Activated CD4-positive, alpha-beta T cell treated with anti-CD3 and anti-CD28 coated beads for 48 hours (primary cell): ENCODE measurements around the gene SYT1.
"Not testable (repeated sequence)": the region's sequence is repeated elsewhere in the genome, so short reads cannot be mapped to it uniquely, and the experiment has no call there.

Experiments
- DNase-seq: peaks from one replicate; pipeline ENCODE4 v3.0.0-alpha.2; 2020

The SYT1 gene

GRCh38 chr12:78864403-78864869, at the start of gene SYT1:
Gene SYT1, plus strand, starts transcription at chr12:78864774.
- DNase-seq = no peak

GRCh38 chr12:78818487-78818886, 46.1 kb upstream of the SYT1 start:
- no peak for DNase-seq

DNA sequence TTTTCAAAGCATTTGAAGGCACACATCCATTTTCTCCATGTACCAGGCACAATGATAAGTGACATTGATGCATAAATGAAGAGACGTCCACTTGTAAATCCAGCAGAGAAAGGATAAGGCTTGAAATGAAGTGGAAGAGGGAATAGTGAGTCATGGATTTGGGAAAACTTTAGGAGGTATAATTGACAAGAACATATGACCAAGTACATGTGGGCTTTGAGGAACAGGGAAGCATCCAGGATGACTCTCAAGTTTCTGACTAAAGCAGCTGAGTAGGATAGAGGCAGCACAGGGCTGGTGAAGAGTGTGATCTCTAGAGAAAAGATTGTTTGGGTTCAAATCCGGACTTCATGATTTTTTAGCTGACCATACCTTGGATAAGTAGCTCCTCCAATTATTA, 43.6 kb upstream of the SYT1 start:
- no peak for DNase-seq

DNA sequence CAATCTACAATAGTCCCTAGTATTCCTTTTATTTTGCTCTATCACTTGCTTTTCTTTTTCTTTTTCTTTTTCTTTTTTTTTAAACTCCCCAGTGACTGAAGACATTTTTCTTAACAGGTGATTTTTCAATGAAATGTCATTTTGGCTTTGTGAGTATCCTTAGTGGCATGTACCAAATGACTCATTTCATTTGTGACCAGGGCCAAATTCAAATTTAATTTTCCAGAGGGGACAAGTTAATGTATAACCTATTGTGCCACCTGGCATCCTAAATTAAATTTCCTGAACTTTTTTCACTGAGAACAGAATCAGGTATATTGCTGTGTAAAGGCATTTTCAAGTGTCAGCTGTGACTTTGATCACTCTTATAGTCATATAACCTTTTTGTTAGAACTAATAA, 39.7 kb upstream of the SYT1 start:
- DNase-seq = no peak

DNA sequence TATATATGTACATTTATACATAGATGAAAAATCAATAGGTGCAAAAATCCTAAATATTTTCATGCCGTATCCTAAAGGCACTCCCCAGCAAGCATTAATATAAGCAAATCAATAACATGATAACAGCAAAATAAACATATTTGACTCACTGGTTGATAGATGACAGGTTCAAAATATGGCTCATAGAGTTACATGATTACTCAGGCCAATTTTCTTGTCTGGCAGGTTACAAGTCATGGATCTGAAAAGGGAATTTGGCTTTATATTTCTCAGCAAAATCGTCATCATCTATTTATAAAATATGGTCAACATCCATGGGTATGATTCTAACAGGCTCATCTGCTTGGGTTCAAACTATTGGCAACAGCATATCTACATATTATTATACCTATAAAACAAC, 34.9 kb upstream of the SYT1 start:
- DNase-seq = no peak

DNA sequence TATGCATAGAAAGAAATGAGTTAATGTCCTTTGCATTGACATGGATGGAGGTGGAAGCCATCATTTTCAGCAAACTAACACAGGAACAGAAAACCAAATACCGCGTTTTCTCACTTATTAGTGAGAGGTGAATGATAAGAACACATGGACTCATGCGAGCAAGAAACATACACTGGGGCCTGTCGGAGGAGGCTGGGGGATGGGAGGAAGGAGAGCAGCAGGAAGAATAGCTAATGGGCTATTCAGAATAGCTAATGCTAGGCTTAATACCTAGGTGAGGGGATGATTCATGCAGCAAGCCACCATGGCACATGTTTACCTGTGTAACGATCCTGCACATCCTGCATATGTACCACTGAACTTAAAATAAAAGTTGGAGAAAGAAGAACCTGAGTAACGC, 29.1 kb upstream of the SYT1 start:
- no peak for DNase-seq

- DNase-seq = not testable (repeated sequence)
Measured at GRCh38 chr12:78840518-78841019, 24.0 kb upstream of the SYT1 start.

DNA sequence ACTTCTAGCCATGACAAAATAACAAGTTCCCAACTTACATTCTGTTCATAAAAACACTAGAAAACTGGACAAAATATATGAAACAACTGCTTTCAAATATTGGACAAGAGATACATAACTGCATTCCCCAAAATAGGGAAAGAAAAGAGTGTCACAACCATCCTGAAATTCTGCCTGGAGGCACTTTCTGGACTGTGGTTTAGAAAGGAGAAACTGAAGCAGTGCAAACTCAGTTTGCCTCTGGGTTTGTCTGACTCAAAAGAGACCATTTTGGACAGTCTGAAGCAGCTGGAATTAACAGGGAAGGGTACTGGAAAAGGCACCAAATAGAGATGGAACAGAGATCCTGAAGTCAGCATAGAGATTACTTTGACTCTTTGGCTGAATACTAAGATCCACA, 11.3 kb upstream of the SYT1 start:
- DNase-seq = no peak

GRCh38 chr12:78863482-78864402, 832 bp upstream of the SYT1 start:
- DNase-seq = no peak

DNA sequence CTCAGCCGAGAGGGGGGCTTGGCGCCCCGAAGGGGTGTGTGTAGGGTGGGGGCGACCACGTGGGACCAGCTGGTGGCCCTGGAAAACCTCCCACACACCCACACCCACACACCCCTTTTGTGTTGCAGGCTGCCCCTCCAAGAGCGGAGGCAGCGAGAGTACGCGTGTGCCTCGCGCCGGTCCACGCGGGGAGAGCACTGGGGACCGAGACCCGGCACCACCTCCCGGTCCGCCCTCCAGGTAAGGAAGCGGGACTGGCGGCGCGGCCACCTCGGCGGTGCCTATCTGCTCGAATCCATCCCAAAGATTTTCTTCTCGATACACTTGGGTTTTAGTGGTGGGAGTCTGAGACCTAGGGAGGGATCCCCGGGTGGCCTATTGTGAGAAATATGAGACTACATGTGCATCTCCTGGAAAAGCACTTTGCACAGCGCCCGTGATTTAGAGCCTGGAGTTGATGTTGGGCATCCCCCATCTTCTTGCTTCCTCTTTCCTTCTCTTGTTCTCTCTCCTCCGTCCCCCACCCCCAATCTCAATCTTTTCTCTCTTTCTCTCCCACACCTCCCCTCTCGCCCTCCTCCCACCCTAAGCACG, 393 bp downstream of the SYT1 start:
- no peak for DNase-seq

DNA sequence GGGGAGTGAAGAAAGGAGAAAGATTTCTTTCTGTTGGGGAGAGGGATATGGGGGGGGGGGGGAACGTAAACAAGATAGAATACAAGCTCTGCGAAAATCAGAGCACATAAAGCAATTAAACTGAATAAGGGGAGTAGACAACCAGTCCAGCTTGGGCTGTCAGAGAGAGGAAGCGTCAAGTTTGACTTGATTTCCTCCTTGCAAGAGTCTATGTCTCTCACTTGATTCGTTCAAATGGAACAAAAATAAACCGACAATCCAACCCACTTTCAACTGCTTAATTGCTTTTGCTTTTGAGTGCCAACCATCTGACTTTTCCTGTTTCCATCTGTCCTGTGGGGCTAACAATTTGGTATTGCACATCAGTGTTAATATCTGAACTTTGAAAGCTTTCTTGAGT, 942 bp downstream of the SYT1 start:
- no peak for DNase-seq

- no peak for DNase-seq
Measured at GRCh38 chr12:78866518-78866917, 1.9 kb downstream of the SYT1 start.

- no peak for DNase-seq
Measured at GRCh38 chr12:78870539-78870938, 6.0 kb downstream of the SYT1 start.

DNA sequence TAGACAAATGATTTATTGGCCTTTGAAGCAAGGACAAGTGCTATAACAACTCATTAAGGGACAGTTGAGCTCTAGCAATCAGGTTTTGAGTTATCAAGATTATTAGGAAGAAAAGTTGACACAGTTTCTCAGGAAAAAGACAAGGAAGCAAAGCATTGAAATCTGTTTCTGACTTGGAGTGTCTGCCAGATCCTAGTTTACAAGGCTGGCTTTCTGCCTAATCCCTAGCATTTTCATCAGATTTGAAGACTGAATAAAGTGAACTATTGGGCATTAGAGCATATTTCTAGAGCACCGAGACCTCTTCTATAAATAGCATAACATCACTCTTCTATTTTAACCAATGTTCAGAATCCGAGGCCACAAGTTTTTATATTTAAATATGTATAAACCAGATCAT, 7.0 kb downstream of the SYT1 start:
- no peak for DNase-seq

- DNase-seq = no peak
Measured at GRCh38 chr12:78878459-78878858, 13.9 kb downstream of the SYT1 start.

GRCh38 chr12:78878866-78879265, 14.3 kb downstream of the SYT1 start:
- DNase-seq = no peak

DNA sequence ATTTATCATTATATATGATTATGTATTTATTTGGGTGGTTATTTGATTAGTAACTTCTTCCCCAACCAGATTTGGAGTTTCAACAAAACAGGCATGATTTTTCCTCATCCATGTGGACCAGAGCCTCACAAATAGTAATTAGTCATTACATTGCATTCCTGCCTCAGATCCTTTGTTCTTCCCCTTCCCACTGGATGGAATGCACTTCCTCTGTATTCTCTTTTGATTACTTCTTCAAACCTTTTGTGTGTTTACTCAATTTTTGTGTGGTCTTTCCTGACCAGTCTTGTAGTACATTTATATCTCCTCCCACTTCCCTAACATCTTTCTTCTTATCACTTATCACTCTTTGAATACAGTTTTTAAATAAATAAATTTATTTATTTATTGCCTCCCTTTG, 15.5 kb downstream of the SYT1 start:
- DNase-seq = no peak

DNA sequence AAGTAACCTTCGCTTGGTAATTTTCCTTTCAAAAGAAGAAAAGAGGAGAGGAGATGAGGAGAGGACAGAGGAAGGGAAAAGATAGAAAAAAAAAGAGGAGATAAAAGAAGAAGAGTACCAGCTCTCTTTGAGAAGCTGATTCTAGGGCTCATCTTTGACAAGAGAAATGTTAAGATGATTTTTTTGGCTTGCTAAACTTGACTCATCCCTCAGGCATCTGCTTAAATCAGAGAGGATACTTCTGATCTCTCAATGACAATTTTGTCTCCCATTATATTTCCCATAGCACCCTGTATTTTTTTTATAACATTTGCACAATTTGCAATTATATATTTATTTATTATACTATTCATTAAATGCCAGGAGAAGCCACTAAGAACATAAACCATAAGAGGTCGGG, 17.1 kb downstream of the SYT1 start:
- DNase-seq = no peak

DNA sequence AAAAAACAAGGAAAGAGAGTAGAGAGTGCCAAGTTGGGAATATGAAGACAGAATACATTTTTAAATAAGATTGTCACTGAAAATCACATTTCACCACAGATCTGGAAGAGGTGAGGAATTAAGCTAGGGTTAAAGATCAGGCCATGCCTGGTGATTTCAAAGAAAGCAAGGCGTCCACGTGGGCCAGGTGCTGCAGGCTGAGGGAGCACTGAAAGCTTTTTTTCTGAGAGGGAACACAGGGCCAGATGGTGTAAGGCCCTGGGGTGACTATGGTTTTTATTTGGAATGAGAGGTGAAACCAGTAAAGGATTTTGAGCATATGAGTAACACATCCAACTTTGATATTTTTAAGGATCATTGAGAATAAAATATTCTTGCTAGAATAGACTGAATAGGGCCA, 20.9 kb downstream of the SYT1 start:
- DNase-seq = no peak

- DNase-seq = no peak
Measured at GRCh38 chr12:78886719-78887407, 22.3 kb downstream of the SYT1 start.

DNA sequence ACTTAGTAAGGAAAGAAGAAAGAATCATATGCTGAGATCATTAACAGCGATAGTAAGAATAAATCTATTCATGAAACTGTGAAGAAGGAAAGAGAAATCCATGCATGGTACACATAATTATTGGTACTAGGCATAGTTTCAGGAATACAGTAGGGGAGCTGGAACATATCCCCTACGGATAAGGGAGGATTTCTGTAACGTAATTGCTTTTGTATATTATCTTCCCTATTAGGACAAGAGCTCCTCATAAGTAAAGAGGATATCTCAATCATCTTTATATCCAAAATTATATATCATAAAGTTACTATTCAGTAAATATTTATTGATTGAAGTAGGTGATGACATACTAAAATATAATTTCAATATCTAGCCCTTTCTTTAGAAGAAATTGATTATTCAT, 22.9 kb downstream of the SYT1 start:
- no peak for DNase-seq

DNA sequence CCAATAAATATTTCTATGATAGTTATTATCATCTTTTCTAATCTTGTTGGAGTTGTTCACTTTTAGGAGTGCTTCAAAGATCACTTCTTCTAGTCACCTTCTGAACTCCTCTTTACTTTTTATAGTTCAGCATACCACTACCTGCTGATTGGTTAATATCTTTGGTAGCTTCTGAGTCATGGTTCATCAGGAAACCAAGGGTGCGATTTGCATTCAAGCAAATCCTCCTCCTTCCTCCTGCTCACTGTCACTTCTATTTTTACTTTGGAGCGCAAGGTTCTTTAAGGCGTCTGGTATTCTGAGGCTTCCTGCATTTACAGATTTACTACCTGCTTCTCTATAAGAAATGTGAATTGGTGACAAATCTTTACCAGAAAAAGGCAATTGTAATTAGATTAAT, 24.0 kb downstream of the SYT1 start:
- no peak for DNase-seq

DNA sequence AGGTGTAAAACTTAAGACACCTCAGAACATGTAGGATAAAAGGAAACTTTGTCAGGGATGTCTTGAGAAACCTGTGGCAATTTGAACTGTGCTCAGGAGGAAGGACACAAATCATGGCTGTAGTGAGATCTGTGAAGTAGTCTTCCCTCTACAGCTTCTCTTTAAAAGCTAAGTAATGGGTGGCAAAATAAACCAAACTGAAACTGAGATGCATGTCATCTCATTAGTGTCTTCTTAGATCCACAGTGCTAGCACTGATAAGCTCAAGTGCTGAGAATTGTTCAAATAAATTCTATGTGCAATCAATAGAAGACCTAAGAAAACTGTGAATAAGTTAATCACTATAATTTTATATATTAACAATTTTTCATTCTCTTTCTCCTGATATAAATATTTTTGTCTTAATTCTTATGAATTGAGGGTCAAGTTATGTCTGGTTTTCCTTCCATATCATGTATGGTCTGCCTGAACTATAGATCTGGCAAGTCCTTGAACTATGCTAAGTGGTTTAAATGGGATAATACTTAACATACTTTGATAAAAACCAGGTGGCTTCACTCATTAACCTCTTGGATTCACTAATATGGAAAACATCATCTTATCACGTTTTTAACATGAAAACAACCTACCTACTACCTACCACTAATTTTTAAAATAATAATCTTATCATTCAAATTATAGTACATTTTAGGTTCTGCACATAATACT, 27.2 kb downstream of the SYT1 start:
- no peak for DNase-seq
